Ramos (cell line): Measurements from ENCODE around the gene NUDCD3.

Source experiments
- in situ Hi-C: fragments of 300-500 bp; cut with MboI; formaldehyde crosslinking; loops from one replicate; pipeline ENCODE4 v1.14.3; 2022; ENCODE audit warnings: low sequenced_read_pairs; ENCODE audit not compliant: unreplicated experiment

Gene NUDCD3

DNA sequence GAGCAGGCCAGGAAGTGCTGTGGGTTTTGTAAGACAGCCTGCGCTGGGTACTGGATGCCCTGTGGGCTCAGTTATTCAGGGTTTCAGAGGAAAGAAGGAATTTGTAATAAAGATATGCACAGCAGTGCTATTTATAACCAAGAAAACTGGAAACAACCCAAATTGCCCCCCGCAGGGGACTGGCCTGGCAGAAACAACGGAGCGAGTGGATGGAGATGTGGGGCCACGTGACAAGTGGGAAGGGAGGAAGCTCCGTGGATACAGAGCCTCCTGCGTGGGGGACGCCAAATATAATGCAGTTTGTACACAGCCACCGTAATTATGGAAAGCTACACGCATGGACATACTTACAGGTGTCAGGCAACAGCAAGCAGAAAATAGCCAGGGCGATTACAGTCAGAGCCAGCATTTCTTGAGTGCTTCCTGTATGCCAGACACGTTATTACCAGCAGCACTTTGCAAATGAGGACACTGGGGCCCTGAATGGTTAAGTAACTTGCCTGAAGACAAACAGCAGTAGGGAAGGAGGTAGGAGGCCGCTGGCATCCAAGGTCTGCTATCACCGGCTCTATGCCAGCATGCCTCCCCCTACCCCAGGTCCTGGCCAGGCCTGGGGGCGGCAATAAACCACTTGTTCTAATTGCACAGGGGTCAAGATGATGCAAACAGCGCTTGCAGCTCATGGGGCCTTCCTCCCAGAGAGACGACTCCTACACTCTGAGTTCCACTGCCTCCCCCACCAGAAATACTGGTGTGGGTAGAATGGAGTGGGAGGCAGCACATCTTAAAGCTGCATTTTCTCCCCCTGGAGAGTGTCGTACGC is 156.3 kb downstream of the NUDCD3 start:
- in situ Hi-C loops = no loop called here

GRCh38 chr7:44331682-44332081 is 158.8 kb downstream of the NUDCD3 start:
- in situ Hi-C loops = no loop called here

DNA sequence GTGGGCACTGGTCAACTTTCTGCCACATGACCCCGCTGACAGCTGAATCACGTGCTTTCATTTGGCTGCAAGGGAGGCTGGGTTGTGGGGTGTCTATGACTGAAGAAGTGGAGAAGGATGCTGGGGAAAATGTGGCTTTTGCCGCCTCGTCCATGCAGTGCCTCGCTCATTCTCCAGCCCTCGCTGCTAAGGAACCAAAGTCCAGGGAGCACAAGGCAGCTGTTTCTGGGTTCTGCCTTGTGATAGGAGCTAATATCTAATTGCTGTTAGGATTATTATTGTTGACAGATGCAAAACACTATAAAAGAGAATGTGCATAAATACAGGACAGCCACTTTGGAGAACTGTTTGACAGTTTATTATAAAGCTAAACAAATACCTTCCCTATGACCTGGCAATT is 160.1 kb downstream of the NUDCD3 start:
- in situ Hi-C loops = no loop called here

GRCh38 chr7:44329888-44330287 is 160.6 kb downstream of the NUDCD3 start:
- in situ Hi-C loops = no loop called here
